Mesendoderm (in vitro differentiated cells): ENCODE measurements around the gene EEF1AKMT1.

Experiments
- DNase-seq: peaks from one replicate; pipeline ENCODE4 v3.0.0; 2013
- H2AK5ac ChIP-seq: 2 replicates; pipeline ENCODE4 v1.6.1; 2013; ENCODE audit warnings: low read length, inconsistent platforms
- H2BK120ac ChIP-seq: 2 replicates; pipeline ENCODE4 v1.6.1; 2013; ENCODE audit warnings: low read depth, mild to moderate bottlenecking, low read length, moderate library complexity, mixed read lengths
- H2BK15ac ChIP-seq: replicated peaks from 2 replicates; pipeline ENCODE4 v1.6.1; 2013; ENCODE audit warnings: low read depth, mild to moderate bottlenecking, moderate library complexity
- H2BK5ac ChIP-seq: 2 replicates; pipeline ENCODE4 v1.6.1; 2013; ENCODE audit warnings: low read length, inconsistent platforms
- H3K18ac ChIP-seq: 2 replicates; pipeline ENCODE4 v1.6.1; 2013; ENCODE audit warnings: mild to moderate bottlenecking, low read length, mixed read lengths
- H3K23ac ChIP-seq: one replicate; pipeline ENCODE4 v1.6.1; 2013; ENCODE audit warnings: low read length
- H3K27ac ChIP-seq: 2 replicates; pipeline ENCODE4 v1.5.1; 2013; ENCODE audit warnings: low read depth, mild to moderate bottlenecking, inconsistent platforms, low read length, moderate library complexity
- H3K27me3 ChIP-seq: 2 replicates; pipeline ENCODE4 v1.6.1; 2013; ENCODE audit warnings: low read length, control low read depth, mild to moderate bottlenecking, inconsistent platforms; ENCODE audit not compliant: insufficient read depth, poor library complexity
- H3K36me3 ChIP-seq: 2 replicates; pipeline ENCODE4 v1.6.1; 2013; ENCODE audit warnings: low read length, inconsistent platforms; ENCODE audit not compliant: control insufficient read depth, insufficient read depth
- H3K4ac ChIP-seq: one replicate; pipeline ENCODE4 v1.6.1; 2013; ENCODE audit warnings: low read depth, mild to moderate bottlenecking, low read length, moderate library complexity
- H3K4me1 ChIP-seq: 2 replicates; pipeline ENCODE4 v1.6.1; 2013; ENCODE audit warnings: low read depth, low read length, inconsistent platforms; ENCODE audit not compliant: control insufficient read depth
- H3K4me2 ChIP-seq: 2 replicates; pipeline ENCODE4 v1.6.1; 2013; ENCODE audit warnings: low read length
- H3K4me3 ChIP-seq: 2 replicates; pipeline ENCODE4 v1.5.1; 2013; ENCODE audit warnings: mild to moderate bottlenecking, low read length
- H3K56ac ChIP-seq: one replicate; pipeline ENCODE4 v1.6.1; 2013; ENCODE audit warnings: low read length
- H3K79me1 ChIP-seq: 2 replicates; pipeline ENCODE4 v1.6.1; 2013; ENCODE audit warnings: low read length, inconsistent platforms
- H3K79me2 ChIP-seq: 2 replicates; pipeline ENCODE4 v1.6.1; 2013; ENCODE audit warnings: mild to moderate bottlenecking, low read length; ENCODE audit not compliant: control insufficient read depth, insufficient read depth
- H3K9ac ChIP-seq: 2 replicates; pipeline ENCODE4 v1.6.1; 2013; ENCODE audit warnings: low read length, inconsistent platforms
- H4K5ac ChIP-seq: one replicate; pipeline ENCODE4 v1.6.1; 2013; ENCODE audit warnings: low read length
- H4K8ac ChIP-seq: one replicate; pipeline ENCODE4 v1.6.1; 2013; ENCODE audit warnings: low read depth, mild to moderate bottlenecking, control low read depth, low read length, moderate library complexity
- WGBS: extraction: QIAGEN DNeasy Blood & Tissue Kit; methylation state at CpG from one replicate; pipeline ENCODE4 v1.1.7; 2013; ENCODE audit warnings: low lambda C conversion rate, missing lambda C conversion rate; ENCODE audit not compliant: insufficient coverage; ENCODE audit errors: extremely low coverage; 5-methylcytosine and 5-hydroxymethylcytosine counted together

The EEF1AKMT1 gene

DNA sequence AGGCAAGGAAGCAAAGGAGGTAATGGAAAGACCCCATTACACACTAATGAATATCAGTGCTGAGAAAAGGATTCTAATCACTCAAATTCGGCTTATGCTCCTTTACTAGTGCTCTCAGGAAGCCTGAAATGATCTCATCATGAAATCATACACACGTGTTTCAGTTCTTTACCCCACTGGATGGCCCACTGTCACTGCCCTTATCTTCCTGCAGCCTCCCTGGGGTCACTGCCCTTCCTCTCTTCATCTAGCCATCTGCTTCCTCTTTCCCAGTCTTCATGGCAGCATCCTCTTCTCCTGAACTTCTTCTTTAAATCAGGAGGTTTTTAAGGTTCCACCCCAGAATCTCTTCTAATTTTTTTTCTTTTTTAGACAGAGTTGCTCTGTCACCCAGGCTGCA is 27.9 kb upstream of the EEF1AKMT1 start:
- WGBS: no CpG with 5 or more reads among the region's 2 CpGs
- Histone ChIP-seq H2BK120ac (no peak overlapping the region), H3K9ac (no peak overlapping the region), H3K23ac (no peak overlapping the region), H3K18ac (no peak overlapping the region), H3K27ac (no peak overlapping the region), H3K4me2 (no peak overlapping the region), H4K8ac (no peak overlapping the region), H3K27me3 (no peaks in the 10 kb centered on the region), H3K4me3 (no peak overlapping the region), H2AK5ac (no peak overlapping the region), H2BK15ac (no peak overlapping the region), H3K36me3 (peaks cover 3% of the 10 kb centered on the region), H3K79me1 (no peaks in the 10 kb centered on the region), H2BK5ac (no peak overlapping the region), H4K5ac (no peak overlapping the region), H3K56ac (no peak overlapping the region), H3K79me2 (no peaks in the 10 kb centered on the region), H3K4ac (no peak overlapping the region), H3K4me1 (no peaks in the 10 kb centered on the region)
- DNase-seq: no peak

DNA sequence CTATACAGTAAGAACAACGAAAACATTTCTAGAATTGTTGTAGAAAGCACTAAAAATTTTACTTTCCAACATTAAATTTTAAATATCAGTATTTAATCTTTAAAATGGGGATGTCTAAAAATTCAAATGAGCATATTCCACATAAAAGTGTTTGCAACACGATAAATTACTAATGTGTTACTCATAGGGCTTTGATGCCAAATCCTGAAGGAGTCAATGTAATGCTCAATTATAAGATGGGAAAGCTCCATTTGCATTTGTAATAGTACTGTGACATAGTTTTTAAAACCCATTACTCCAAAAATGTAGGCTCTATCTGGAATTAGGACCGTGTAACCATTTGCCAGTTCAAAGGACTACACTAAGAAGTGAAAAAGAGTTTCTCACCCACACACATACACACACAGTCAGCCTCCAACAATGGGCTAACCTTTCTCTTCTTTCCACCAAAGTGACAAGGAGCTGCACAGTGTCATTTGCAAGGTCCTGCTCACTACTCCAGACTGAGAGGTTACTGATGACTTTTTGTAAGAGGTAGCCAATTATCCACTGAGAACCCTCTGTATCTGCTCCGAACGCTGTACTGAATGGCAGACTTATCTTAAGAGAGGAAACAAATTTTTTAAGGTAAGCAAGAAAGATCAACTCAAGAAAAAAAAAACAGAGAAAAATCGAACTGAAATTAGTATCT is 26.1 kb upstream of the EEF1AKMT1 start:
- Histone ChIP-seq H2BK120ac (no peak overlapping the region), H2BK5ac (no peak overlapping the region), H3K4me1 (no peaks in the 10 kb centered on the region), H3K9ac (no peak overlapping the region), H3K18ac (no peak overlapping the region), H3K27me3 (no peaks in the 10 kb centered on the region), H3K36me3 (peaks cover 3% of the 10 kb centered on the region), H2BK15ac (no peak overlapping the region), H3K4me3 (no peak overlapping the region), H3K4me2 (no peak overlapping the region), H2AK5ac (no peak overlapping the region), H3K79me1 (no peaks in the 10 kb centered on the region), H3K79me2 (no peaks in the 10 kb centered on the region), H3K27ac (no peak overlapping the region), H4K8ac (no peak overlapping the region), H3K56ac (no peak overlapping the region), H3K4ac (no peak overlapping the region), H3K23ac (no peak overlapping the region), H4K5ac (no peak overlapping the region)
- WGBS: 100% methylated on average over 1 of the region's 6 CpGs
- DNase-seq: no peak

DNA sequence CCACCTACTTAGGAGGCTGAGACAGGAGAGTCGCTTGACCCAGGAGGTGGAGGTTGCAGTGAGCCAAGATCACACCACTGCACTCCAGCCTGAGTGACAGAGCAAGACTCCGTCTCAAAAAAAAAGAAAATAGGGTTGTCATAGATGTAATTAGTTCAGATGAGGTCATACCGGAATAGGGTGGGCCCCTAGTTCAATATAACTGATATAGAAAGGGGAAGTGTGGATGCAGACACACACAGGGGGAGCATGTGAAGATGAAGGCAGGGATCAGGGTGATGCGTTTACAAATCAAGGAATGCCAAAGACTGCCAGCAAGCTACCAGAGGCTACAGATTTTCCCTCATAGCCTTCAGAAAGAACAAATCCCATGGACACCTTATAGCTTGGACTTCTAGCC is 24.3 kb upstream of the EEF1AKMT1 start:
- Histone ChIP-seq H2BK15ac (no peak overlapping the region), H3K79me1 (no peaks in the 10 kb centered on the region), H3K4me2 (no peak overlapping the region), H3K4me3 (no peak overlapping the region), H2BK120ac (no peak overlapping the region), H3K36me3 (peaks cover 3% of the 10 kb centered on the region), H4K8ac (no peak overlapping the region), H3K79me2 (no peaks in the 10 kb centered on the region), H3K18ac (no peak overlapping the region), H3K27me3 (no peaks in the 10 kb centered on the region), H4K5ac (no peak overlapping the region), H3K9ac (no peak overlapping the region), H3K27ac (no peak overlapping the region), H2AK5ac (no peak overlapping the region), H3K23ac (no peak overlapping the region), H2BK5ac (no peak overlapping the region), H3K4ac (no peak overlapping the region), H3K56ac (no peak overlapping the region), H3K4me1 (no peaks in the 10 kb centered on the region)
- WGBS: no CpG with 5 or more reads among the region's 4 CpGs
- no peak for DNase-seq

DNA sequence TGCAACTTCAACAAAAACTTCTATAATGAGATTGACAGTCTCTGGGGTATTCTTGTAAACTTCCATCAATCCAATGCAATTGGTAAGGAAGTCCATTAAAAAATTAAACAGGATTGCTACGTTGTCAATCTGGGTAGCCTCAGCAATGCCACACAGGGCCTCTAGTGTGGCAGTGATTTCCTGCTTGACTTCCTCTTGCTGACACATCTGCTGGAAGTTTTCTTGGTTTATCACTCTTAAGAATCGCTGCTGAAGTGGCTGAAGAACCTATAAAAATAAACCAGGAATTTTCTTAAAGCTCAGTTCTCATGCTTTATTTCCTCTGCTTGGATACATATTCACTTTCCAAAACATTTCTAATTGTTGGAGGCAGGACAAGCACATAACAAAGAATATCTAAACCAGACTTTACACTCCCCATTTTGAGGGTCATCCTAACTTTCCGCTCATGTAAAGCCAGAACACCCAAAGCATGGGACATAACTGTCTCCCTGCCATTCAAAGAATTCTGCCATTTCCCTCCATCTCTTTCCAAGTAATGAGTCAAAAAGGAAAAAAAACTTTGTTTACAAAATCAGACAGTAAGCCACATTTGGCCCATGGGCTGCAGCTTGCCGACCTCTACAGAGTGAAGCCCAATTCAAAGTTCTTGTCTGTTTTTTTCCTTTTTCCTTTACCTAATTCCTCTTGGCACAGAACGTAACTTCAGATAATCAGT is 23.2 kb upstream of the EEF1AKMT1 start:
- Histone ChIP-seq H4K8ac (no peak overlapping the region), H3K36me3 (peaks cover 3% of the 10 kb centered on the region), H3K56ac (no peak overlapping the region), H3K4me1 (no peaks in the 10 kb centered on the region), H3K27me3 (no peaks in the 10 kb centered on the region), H3K9ac (no peak overlapping the region), H3K4ac (no peak overlapping the region), H3K23ac (no peak overlapping the region), H3K4me2 (no peak overlapping the region), H4K5ac (no peak overlapping the region), H2AK5ac (no peak overlapping the region), H3K79me2 (no peaks in the 10 kb centered on the region), H2BK120ac (no peak overlapping the region), H2BK5ac (no peak overlapping the region), H3K79me1 (no peaks in the 10 kb centered on the region), H2BK15ac (no peak overlapping the region), H3K4me3 (no peak overlapping the region), H3K27ac (no peak overlapping the region), H3K18ac (no peak overlapping the region)
- DNase-seq: no peak
- no CpG with 5 or more reads among the region's 5 CpGs for WGBS

DNA sequence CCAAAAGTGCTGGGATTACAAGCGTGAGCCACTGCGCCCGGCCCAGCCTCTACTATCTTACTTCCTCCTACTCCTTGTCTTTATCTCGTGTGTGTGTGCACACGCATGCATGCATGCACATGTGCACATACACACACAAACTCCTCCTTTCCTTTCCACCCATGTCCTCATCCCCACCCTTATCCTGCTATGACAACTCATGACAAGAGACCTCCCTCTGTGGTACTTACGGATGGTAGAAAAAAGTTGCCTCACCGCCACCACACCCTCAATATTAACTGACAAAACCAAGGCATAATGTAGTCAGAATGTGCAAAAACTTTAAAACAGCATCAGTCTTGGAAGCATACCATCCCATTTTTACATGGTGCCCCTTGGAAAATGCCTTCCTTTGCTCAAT is 15.9 kb upstream of the EEF1AKMT1 start:
- H3K27me3 ChIP-seq: no peaks in the 10 kb centered on the region
- H3K4me2 ChIP-seq: no peak overlapping the region
- H3K9ac ChIP-seq: no peak overlapping the region
- no peak overlapping the region for H3K18ac ChIP-seq
- no peaks in the 10 kb centered on the region for H3K4me1 ChIP-seq
- H3K27ac ChIP-seq: no peak overlapping the region
- no CpG with 5 or more reads among the region's 7 CpGs for WGBS
- H3K23ac ChIP-seq: no peak overlapping the region
- H3K79me2 ChIP-seq: no peaks in the 10 kb centered on the region
- H3K79me1 ChIP-seq: no peaks in the 10 kb centered on the region
- no peak overlapping the region for H2AK5ac ChIP-seq
- no peak overlapping the region for H3K4ac ChIP-seq
- H4K5ac ChIP-seq: no peak overlapping the region
- no peak overlapping the region for H2BK120ac ChIP-seq
- H3K56ac ChIP-seq: no peak overlapping the region
- no peak overlapping the region for H4K8ac ChIP-seq
- H2BK5ac ChIP-seq: no peak overlapping the region
- no peak overlapping the region for H3K4me3 ChIP-seq
- no peak for DNase-seq
- H3K36me3 ChIP-seq: peaks cover 5% of the 10 kb centered on the region
- H2BK15ac ChIP-seq: no peak overlapping the region
